HepG2 (cell line): Measurements from ENCODE around the gene UCKL1. TPM values are rescaled to one million over a fixed set of nuclear protein-coding genes. Genes with fewer than 3 reads are reported as not detected.

ENCODE experiments used
- ATAC-seq: fragments of 200-7000 bp; cut with Tn5 transposase; 3 replicates; pipeline ENCODE4 v1.9.1; 2020; ENCODE audit warnings: mild to moderate bottlenecking, moderate library complexity
- BruUV-seq: library from RNA; stranded (reverse); fragments of 400-500 nt; replicated peaks from 2 replicates; lab custom pipeline; 2021; lab: Mats Ljungman, UMichigan
- CTCF ChIA-PET: fragments of 300-600 bp; formaldehyde crosslinking; extraction: SDS; loops from one replicate; lab custom pipeline; 2021; ENCODE audit warnings: low total read pairs, inconsistent platforms, low intra/inter-chr PET ratio; lab: Yijun Ruan, JAX
- POLR2A ChIA-PET: fragments of 350-600 bp; sonication (Branson Sonifier 250); formaldehyde crosslinking; loops from one replicate; lab custom pipeline; 2020; ENCODE audit warnings: antibody characterized with exemption, inconsistent platforms; lab: Yijun Ruan, JAX
- DNase-seq: peaks from one replicate; pipeline ENCODE4 v3.0.0-alpha.2; 2015; ENCODE audit warnings: low spot score
- FAIRE-seq: peaks from 3 replicates; lab custom pipeline; 2011; peaks lifted over from hg19 to GRCh38; lab: Jason Lieb, UNC
- H2AFZ ChIP-seq: one replicate; pipeline ENCODE4 v1.6.1; 2011; ENCODE audit warnings: low read length, inconsistent platforms
- H3K27ac ChIP-seq: fragments of 300-600 bp; 3 replicates; pipeline ENCODE4 v1.8.0; 2011; ENCODE audit warnings: mixed run types, mild to moderate bottlenecking, mixed read lengths, low read length, inconsistent platforms; ENCODE audit not compliant: insufficient read depth; ENCODE audit errors: extremely low read length
- H3K27me3 ChIP-seq, 2 experiments: fragments of 200-600 bp in 1 of 2; 2 replicates in 1 of 2; 3 replicates in 1 of 2; pipeline versions ENCODE4 v1.6.0 to v1.8.0; 2011; ENCODE audit warnings: low read length in 2 of 2, mild to moderate bottlenecking in 2 of 2, moderate library complexity in 2 of 2, inconsistent platforms in 1 of 2; ENCODE audit not compliant: insufficient read depth in 2 of 2, control insufficient read depth in 1 of 2
- H3K36me3 ChIP-seq, 2 experiments: fragments of 200-600 bp in 1 of 2; replicated peaks in 1 of 2; 2 replicates in 1 of 2; 3 replicates in 1 of 2; pipeline versions ENCODE4 v1.5.1 to v1.8.0; 2011; ENCODE audit warnings: low read length in 2 of 2, inconsistent platforms in 1 of 2; ENCODE audit not compliant: insufficient read depth in 2 of 2, control insufficient read depth in 1 of 2
- H3K4me1 ChIP-seq: 2 replicates; pipeline ENCODE4 v1.5.1; 2012; ENCODE audit warnings: low read length, inconsistent platforms; ENCODE audit not compliant: insufficient read depth
- H3K4me2 ChIP-seq: 2 replicates; pipeline ENCODE4 v1.6.0; 2011; ENCODE audit warnings: low read depth, low read length, inconsistent platforms
- H3K4me3 ChIP-seq, 3 experiments: fragments of 200-600 bp in 1 of 3; sonication (generic), shearing (Covaris generic) in 1 of 3; replicated peaks in 1 of 3; 2 replicates each; pipeline ENCODE4 v1.5.1; 2011 to 2016; ENCODE audit warnings: low read length in 3 of 3, inconsistent platforms in 2 of 3, low read depth in 2 of 3, mild to moderate bottlenecking in 2 of 3, control low read depth in 1 of 3, mixed read lengths in 1 of 3; ENCODE audit not compliant: insufficient read depth in 1 of 3
- H3K79me2 ChIP-seq: one replicate; pipeline ENCODE4 v1.6.1; 2011; ENCODE audit warnings: low read length, inconsistent platforms; ENCODE audit not compliant: insufficient read depth
- H3K9ac ChIP-seq: 2 replicates; pipeline ENCODE4 v1.6.0; 2011; ENCODE audit warnings: mild to moderate bottlenecking, low read depth, low read length, inconsistent platforms; ENCODE audit not compliant: insufficient read depth
- H3K9me3 ChIP-seq: 2 replicates; pipeline ENCODE4 v1.5.1; 2012; ENCODE audit warnings: mild to moderate bottlenecking, low read length
- H4K20me1 ChIP-seq: 2 replicates; pipeline ENCODE4 v1.6.0; 2011; ENCODE audit warnings: inconsistent platforms, mild to moderate bottlenecking, low read length, moderate library complexity; ENCODE audit not compliant: insufficient read depth
- ADNP ChIP-seq: sonication (generic); formaldehyde crosslinking; IDR thresholded peaks from 2 replicates; pipeline ENCODE4 v1.4.0; 2020; ENCODE audit warnings: missing genetic modification reagents
- CREB3 ChIP-seq: sonication (generic); formaldehyde crosslinking; IDR thresholded peaks from 2 replicates; pipeline ENCODE4 v1.5.0; 2020; ENCODE audit warnings: missing genetic modification reagents
- PAXIP1 ChIP-seq: sonication (generic); formaldehyde crosslinking; conservative IDR thresholded peaks from 2 replicates; pipeline ENCODE4 v1.4.0; 2020; ENCODE audit warnings: mild to moderate bottlenecking, missing genetic modification reagents, moderate library complexity
- POLR2G ChIP-seq: fragments of 200-400 bp; formaldehyde crosslinking; IDR thresholded peaks from 2 replicates; pipeline ENCODE4 v1.6.1; 2018; ENCODE audit warnings: mild to moderate bottlenecking, low read depth, low read length, moderate library complexity
- TFDP2 ChIP-seq: sonication (generic); formaldehyde crosslinking; IDR thresholded peaks from 2 replicates; pipeline ENCODE4 v1.4.0; 2020; ENCODE audit warnings: missing genetic modification reagents
- ZFP37 ChIP-seq: sonication (generic); formaldehyde crosslinking; IDR thresholded peaks from 2 replicates; pipeline ENCODE4 v1.4.0; 2020; ENCODE audit warnings: missing genetic modification reagents, borderline replicate concordance
- ZNF180 ChIP-seq: sonication (generic); formaldehyde crosslinking; IDR thresholded peaks from 2 replicates; pipeline ENCODE4 v1.4.0; 2020; ENCODE audit warnings: low read depth, missing genetic modification reagents, borderline replicate concordance
- ZNF282 ChIP-seq: fragments of 450-650 bp; IDR thresholded peaks from 2 replicates; pipeline ENCODE4 v1.6.1; 2018; ENCODE audit not compliant: partially characterized antibody
- ZNF839 ChIP-seq: sonication (generic); formaldehyde crosslinking; IDR thresholded peaks from 2 replicates; pipeline ENCODE4 v1.4.0; 2020; ENCODE audit warnings: missing genetic modification reagents, mild to moderate bottlenecking, borderline replicate concordance
- WGBS: methylation state at CpG from one replicate; pipeline ENCODE4 v1.1.6; 2017; ENCODE audit warnings: low lambda C conversion rate; 5-methylcytosine and 5-hydroxymethylcytosine counted together
- in situ Hi-C: cut with HindIII; loops from 2 replicates; pipeline ENCODE4 v1.10.0; 2017; ENCODE audit warnings: low pct_unique_long_range_greater_than_20kb; ENCODE audit not compliant: extremely low pct_ligation_motif_present
- intact Hi-C: fragments of 100-400 bp; cut with micrococcal nuclease; formaldehyde crosslinking; loops from one replicate; pipeline ENCODE4 v1.10.0; 2022; ENCODE audit not compliant: unreplicated experiment
- polyA plus RNA-seq, 8 experiments: library from polyadenylated mRNA; depleted of rRNA in 3 of 8; stranded (reverse) in 7 of 8; unstranded in 1 of 8; fragments of >200 nt; fragmentation: Illumina TruSeq in 4 of 8; extraction: Trizol in 4 of 8; gene quantifications; 2 replicates each; pipeline versions ENCODE4 v1.2.1 to v1.2.3, GENCODE V29; 2011 to 2016; ENCODE audit warnings: low read depth in 4 of 8, missing spikeins in 1 of 8, mixed read lengths in 1 of 8; ENCODE audit not compliant: insufficient read depth in 1 of 8
- total RNA-seq, 5 experiments: library from RNA; depleted of rRNA; stranded (reverse); fragments of >200 nt; fragmentation: Illumina TruSeq; extraction: Trizol; gene quantifications; 2 replicates each; pipeline ENCODE4 v1.2.3, GENCODE V29; 2016; ENCODE audit warnings: low read depth in 1 of 5
- TF ChIP-seq, protein P1 (sequence below): sonication (generic); formaldehyde crosslinking; IDR thresholded peaks from 2 replicates; pipeline ENCODE4 v1.8.1; 2022; ENCODE audit warnings: low read depth, mild to moderate bottlenecking, missing genetic modification reagents

UCKL1 gene
- total and polyA plus RNA-seq, 2 of the 13 experiments (the other 11 are each of a cell fraction or from before 2014, with no cell fraction given): 50.2 to 126 TPM

DNA sequence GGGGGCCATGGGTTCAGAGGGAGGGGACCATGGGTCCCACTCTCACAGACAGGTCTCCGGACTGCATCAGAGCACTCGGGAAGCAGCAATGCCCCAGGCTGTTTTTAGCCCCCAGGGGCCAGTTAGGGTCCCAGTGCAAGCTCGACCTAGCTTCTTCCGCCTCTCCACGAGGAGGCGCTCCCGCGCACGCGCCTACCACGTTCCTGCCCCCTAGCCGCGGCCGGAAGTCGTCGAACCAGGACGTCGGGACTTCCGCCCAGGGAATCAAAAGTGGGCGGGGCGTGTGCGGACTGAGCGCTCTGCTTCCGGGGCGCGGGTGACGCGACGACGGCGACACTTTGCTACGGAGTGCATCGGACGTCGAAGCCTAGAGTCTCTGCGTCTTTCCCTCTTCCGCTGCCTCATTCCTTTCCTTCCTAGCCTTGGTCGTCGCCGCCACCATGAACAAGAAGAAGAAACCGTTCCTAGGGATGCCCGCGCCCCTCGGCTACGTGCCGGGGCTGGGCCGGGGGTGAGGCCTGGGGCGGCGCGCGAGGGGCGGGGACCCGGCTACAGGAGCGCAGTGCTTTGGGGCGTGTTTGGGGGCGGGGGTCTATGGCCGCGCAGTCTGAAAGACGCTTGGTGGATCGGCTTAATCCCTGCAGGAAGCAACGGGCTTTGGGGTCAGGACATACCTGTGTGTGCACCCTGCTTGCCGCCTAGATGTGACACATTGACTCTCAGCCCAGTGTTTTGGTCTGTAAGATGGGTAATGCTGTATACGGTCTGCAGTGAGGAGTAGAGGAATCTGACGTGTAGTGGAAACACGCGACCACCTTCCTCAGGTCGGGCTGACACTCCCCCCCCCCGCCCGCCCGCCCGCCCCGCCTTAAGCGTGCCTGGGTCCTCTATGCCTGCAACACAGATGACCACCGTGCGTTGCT is 24.9 kb upstream of the UCKL1 start, which contains the start of gene PRPF6 (continued):
- TF ChIP-seq PAXIP1 (CRISPR knock-in tag) (peak; percentile 74), ZNF180 (CRISPR knock-in tag) (peak; percentile 73; the same call in 1 of the 2 replicates), ZNF282 (no peak)

DNA sequence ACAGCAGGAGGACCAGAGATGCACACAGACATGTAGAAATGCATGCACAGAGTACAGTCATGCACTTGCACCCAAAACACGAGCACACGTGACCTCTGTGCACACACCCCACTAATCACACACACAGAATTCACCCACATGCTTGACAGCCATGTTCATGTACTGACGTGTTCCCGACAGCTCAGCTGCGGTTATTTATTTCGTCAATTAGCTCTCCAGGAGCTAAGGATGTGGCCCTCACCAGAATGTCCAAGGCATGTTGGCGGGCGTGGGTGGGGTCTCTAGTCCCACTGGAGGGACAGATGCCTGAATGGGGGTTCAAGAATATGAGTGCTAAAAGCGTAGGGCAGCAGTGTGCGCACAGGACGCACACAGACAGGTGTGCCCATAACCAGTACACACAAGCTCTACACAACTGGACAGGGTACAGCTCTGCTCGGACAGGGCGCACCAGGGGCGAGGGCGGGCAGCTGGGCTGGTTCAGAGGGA is 24.1 kb upstream of the UCKL1 start:
- Histone ChIP-seq H4K20me1 (peaks cover 3% of the 10 kb centered on the region; the same call in 1 of the 2 replicates), H3K36me3 (peaks cover 15 to 28% of the 10 kb centered on the region in 2 experiments), H3K4me2 (peak overlapping the region; percentile 99), H3K27me3 (no peaks in the 10 kb centered on the region; a peak in 1 of 5 replicates), H3K4me1 (peaks cover 42% of the 10 kb centered on the region), H3K4me3 (peak overlapping the region; percentile 95 to 99 (median 97)), H3K27ac (peak overlapping the region; percentile 81), H3K9me3 (no peaks in the 10 kb centered on the region), H2AFZ (peak overlapping the region; percentile 10), H3K79me2 (peaks cover 27% of the 10 kb centered on the region), H3K9ac (peak overlapping the region; percentile 85)
- ATAC-seq (peak; percentile 47), FAIRE-seq (peak; percentile 28), DNase-seq (peak; percentile 50)
- in situ Hi-C loops (loop anchor here (5.0 kb wide), 1 partner anchor 42 kb away; no protein-coding TSS in a partner anchor), intact Hi-C loops (loop anchor here (1.0 to 2.0 kb wide), 2 partner anchors 77 to 140 kb away; no protein-coding TSS in a partner anchor)
- 21% methylated on average over 15 of the region's 15 CpGs for WGBS
- ChIA-PET CTCF (interaction anchor here (1.3 to 3.2 kb wide), 3 partner anchors 77 to 140 kb away, joined by 4 to 33 read pairs (median 11); partner anchors contain the start of gene TCEA2), POLR2A (interaction anchor here (0.6 to 4.7 kb wide), 41 partner anchors 9 to 443 kb away, joined by 3 to 75 read pairs (median 6); partner anchors contain the start of genes ARFRP1, C20orf204, GMEB2 and PCMTD2)
- BruUV-seq: no TSS peak
- TF ChIP-seq TFDP2 (CRISPR knock-in tag) (no peak), POLR2G (no peak), CREB3 (CRISPR knock-in tag) (peak; percentile 75; the same call in 1 of the 2 replicates), ADNP (CRISPR knock-in tag) (0 out of 2 replicates have a peak, but pooled peaks have one; percentile 5), ZNF839 (CRISPR knock-in tag) (peak; percentile 16; the same call in 1 of the 2 replicates), ZFP37 (peak; percentile 75; the same call in 1 of the 2 replicates)
- TF ChIP-seq, protein P1, sequence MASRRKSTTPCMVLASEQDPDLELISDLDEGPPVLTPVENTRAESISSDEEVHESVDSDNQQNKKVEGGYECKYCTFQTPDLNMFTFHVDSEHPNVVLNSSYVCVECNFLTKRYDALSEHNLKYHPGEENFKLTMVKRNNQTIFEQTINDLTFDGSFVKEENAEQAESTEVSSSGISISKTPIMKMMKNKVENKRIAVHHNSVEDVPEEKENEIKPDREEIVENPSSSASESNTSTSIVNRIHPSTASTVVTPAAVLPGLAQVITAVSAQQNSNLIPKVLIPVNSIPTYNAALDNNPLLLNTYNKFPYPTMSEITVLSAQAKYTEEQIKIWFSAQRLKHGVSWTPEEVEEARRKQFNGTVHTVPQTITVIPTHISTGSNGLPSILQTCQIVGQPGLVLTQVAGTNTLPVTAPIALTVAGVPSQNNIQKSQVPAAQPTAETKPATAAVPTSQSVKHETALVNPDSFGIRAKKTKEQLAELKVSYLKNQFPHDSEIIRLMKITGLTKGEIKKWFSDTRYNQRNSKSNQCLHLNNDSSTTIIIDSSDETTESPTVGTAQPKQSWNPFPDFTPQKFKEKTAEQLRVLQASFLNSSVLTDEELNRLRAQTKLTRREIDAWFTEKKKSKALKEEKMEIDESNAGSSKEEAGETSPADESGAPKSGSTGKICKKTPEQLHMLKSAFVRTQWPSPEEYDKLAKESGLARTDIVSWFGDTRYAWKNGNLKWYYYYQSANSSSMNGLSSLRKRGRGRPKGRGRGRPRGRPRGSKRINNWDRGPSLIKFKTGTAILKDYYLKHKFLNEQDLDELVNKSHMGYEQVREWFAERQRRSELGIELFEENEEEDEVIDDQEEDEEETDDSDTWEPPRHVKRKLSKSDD (CRISPR knock-in tag): 0 out of 2 replicates have a peak, but pooled peaks have one; percentile 54
